GM21619 (cell line): ENCODE data around the gene GTF2A1L.
"Not testable (repeated sequence)": the region's sequence is repeated elsewhere in the genome, so short reads cannot be mapped to it uniquely, and the experiment has no call there.

Experiments
- ATAC-seq: cut with Tn5 transposase; IDR thresholded peaks from one replicate; pipeline ENCODE4 v1.9.1; 2021; ENCODE audit not compliant: unreplicated experiment

Gene GTF2A1L

GRCh38 chr2:48696881-48697280 is 79.2 kb downstream of the GTF2A1L start:
- ATAC-seq: no peak

GRCh38 chr2:48699348-48699930 is 81.8 kb downstream of the GTF2A1L start:
- no peak for ATAC-seq

DNA sequence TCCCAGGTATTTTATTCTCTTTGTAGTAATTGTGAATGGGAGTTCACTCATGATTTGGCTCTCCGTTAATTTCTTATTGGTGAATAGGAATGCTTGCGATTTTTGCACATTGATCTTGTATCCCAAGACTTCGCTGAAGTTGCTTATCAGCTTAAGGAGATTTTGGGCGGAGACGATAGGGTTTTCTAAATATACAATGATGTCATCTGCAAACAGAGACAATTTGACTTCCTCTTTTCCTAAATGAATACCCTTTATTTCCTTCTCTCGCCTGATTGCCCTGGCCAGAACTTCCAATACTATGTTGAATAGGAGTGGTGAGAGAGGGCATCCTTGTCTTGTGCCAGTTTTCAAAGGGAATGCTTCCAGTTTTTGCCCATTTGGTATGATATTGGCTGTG is 86.0 kb downstream of the GTF2A1L start:
- ATAC-seq: not testable (repeated sequence)

DNA sequence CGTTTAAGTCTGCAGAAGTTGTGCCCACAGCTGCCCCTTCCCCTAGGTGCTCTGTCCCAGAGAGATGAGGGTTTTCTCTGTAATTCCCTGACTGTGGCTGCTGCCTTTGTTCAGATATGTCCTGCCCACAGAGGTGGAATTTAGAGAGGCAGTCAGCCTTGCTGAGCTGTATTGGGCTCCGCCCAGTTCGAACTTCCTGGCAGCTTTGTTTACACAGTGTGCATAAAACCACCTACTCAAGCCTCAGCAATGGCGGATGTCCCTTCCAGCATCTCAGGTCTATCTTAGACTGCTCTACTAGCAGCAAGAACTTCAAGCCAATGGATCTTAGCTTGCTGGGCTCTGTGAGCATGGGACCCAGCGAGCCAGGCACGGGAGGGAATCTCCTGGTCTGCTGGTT is 89.8 kb downstream of the GTF2A1L start:
- ATAC-seq: no peak

DNA sequence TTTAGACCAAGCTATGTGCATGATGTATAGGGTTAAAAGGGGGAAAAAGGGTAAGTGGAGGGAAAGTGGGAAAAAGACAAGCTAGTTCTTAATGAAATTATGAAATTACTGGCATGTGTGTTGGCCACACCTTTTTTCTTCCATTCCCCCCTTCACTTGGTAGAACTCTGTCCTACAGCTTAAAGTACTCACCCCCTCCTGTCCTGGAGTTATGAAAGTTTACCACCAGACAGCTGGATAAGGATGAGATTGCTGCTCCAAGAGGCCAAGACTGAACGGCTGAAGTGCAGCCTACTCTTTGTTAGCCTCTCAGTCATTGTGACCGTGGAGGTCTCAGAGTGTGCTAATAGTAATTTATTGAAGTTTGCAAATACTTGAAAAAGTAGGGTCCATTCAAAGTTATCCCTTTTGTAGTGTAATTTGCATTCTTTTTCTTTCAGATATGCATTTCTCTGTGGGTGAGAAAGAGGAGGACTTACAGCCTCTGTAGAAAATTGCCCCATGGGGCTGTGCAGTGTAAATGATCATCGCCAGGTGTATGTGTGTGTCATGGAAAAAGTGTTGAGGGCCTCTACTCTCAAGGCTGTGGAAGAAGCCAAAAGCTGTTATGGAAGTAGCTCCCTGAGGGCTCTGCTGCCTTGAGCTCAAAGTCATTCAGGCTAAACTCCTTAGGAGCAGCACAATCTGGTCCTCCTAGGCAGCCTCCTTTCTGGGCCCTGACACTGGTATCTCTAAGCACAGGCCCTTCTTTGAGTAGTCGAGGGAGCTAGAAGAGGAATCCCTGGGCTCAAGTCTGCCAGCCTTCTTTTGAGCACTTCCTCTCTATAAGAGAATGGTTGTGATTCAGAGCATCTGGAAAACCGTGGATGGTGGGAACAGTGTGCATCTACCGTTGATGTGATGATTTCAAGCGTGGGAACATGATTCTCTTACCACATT is 91.7 kb downstream of the GTF2A1L start:
- no peak for ATAC-seq

- no peak for ATAC-seq
Observed at GRCh38 chr2:48711343-48711742, 93.7 kb downstream of the GTF2A1L start.

- no peak for ATAC-seq
Observed at GRCh38 chr2:48712151-48712550, 94.5 kb downstream of the GTF2A1L start.

GRCh38 chr2:48713647-48714046 is 96.0 kb downstream of the GTF2A1L start:
- ATAC-seq: no peak

- ATAC-seq: no peak
Observed at GRCh38 chr2:48714245-48714644, 96.6 kb downstream of the GTF2A1L start.

- no peak for ATAC-seq
Observed at GRCh38 chr2:48715042-48715899, 97.6 kb downstream of the GTF2A1L start.

GRCh38 chr2:48715956-48716355 is 98.3 kb downstream of the GTF2A1L start:
- ATAC-seq: no peak

DNA sequence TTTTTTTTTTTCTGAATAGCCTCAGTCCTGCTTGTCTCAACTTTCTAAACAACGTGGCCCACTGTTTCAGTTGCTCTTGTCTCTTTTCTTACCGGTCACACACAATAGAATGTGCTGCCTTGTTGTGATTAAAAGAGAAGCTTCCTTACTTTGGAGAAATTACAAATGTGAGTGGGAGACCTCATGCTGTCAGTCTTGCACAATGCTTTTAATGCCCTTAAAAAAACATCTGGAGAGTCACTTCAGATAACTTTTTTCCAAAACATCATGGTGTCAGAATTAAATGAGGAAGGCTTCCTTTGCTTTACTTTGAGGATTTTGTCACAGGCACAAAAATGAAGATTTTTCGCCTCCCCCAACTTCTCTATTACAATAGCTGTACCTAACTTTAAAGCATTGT is 100.2 kb downstream of the GTF2A1L start:
- ATAC-seq: no peak

DNA sequence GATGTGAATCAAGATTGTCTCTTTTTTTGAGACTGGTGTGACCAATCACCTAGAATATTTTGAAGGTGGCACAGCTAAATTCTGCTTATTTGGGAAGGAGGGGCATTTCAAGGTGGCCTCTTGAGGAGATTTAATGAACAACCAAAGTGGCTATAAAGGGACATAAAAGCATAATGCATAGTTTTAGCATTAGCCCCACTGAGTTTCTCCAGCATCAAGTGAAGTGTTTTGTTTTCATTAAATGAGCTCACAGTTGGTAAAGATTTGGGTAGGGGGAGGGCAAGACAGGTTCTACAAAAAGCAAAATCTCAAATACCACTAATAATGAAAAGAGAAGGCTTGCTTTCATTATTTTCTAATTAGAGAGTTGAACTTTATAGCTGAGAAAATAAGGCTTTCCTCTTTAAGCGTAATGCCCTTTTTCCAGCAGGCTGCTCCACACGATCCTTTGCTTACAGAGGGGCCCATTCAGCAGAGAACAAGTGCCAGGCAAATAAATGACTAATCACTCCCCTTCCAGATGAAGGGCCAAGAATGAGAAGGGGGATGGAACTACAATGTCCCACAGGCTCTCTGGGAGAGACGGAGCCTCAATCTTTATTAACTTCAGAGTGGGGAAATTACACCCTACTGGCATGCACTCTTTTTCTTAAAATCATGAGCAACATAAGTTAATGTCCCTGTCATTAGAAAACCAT is 102.0 kb downstream of the GTF2A1L start:
- no peak for ATAC-seq

DNA sequence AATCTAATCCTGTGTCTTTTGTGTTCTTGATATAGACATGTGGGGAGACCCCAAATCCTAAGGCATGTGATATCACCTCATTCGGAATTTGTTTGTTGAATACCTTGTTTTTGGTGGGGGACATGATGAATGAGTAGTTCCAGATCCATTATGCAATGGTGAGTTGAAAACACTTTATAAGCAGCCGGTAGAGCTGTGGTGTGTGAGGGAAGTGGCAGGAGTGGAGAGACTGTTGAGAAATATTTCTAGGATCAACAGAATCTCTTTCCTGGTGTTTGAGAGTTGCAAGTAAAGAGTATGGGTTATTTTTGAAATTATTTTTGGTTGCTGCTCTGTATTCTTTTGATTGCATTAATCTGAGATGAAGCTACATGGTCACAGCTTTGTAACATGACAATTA is 103.5 kb downstream of the GTF2A1L start:
- no peak for ATAC-seq

GRCh38 chr2:48722391-48722790 is 104.7 kb downstream of the GTF2A1L start:
- ATAC-seq: no peak

DNA sequence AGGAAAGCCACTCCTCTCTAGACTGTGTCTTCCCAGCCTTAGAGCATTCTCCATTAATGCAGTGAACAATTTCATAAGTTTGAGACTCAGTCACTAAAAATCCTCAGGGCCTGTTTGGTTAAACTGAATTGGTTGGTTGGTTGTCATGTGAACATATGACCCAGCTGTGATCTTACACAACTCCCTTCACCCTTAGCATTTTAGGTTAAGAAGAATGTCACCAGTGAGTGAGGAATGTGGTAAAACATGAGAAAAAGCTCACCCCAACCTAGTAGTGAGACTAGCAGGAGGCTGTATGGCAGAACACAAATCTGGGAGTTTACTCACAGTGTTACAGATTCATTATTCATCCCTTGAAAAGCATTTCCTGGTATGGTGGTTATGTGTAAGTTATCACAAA is 105.5 kb downstream of the GTF2A1L start:
- no peak for ATAC-seq

DNA sequence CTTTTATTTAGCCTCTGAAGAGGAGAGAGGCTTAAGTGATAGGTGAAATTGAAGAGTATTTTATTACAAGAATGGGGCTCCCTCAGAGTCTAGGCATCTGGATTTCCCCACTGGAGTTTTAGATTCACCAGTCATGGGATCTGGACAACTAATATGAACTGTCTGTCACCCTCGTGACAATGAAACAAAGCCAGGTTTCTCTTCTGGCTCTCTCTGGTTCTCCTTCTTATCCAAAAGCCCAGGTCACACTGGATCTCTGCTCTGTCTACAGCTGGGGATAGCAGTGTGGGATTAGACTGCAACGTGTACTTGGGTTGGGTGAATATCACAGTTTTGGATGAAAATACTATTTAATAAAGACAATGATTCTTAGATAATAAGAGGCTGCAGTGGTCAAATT is 106.6 kb downstream of the GTF2A1L start:
- no peak for ATAC-seq

DNA sequence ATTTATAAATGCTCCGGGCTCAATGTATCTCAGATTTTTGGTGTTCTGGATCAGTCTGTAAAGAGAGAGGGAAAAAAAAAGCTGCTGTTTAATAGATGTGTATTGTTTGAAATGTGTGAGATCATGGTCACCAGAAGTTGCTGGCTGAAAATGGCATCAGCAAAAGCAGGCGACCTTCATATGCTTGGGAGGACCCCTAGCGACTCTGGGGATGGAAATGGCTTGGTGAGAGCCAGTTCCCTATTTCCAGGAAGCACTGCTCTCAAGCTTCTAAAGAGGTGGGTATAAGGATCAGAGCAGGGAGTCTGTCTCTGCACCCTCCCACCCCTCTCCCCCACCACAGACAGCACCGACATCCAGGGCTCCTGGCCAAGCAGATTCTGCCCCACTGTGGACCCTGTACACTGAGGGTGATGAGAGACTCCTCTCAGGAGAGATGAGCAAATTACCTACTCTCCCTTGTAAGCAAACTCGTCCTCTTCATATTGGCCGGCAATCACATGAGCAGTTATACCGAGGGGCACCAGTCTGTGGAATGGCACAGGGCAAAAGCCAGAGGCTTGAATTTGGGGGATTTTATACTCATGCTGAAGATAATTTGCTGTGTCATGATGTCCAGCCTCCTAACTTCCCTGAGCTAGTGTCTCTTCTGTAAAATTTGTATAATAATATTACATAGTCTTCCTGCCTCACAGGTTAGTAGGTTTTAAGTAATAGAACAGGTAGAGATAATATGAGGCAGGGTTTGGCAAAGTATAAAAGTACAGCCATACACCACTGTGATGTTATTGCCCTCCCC is 108.2 kb downstream of the GTF2A1L start:
- ATAC-seq: no peak

DNA sequence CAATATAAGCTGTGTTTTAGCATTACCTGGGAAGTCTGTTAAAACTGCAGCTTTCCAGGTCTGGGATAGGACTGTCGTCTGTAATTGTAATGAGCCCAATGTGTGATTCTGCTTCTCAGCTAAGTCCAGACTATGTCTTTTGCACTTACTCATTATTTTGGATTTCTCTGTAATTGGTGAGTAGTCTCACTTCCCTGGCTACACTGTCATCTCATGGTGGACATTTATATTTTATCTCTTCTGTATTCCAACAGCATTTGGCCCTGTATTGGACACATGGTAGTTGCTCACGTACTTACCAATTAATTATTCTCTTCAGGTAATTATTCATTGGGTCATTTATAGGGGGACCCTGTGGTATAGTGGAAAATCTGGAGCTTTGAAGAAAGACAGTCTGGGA is 109.9 kb downstream of the GTF2A1L start:
- ATAC-seq: no peak

GRCh38 chr2:48728295-48728694 is 110.6 kb downstream of the GTF2A1L start:
- no peak for ATAC-seq
